PC-9 (cell line): ENCODE data around the gene COL25A1.
"Not testable (repeated sequence)": the region's sequence is repeated elsewhere in the genome, so short reads cannot be mapped to it uniquely, and the experiment has no call there.

Source experiments
- EZH2 ChIP-seq: fragments of 200-600 bp; sonication (generic); IDR thresholded peaks from 2 replicates; pipeline ENCODE4 v1.8.0; 2017; ENCODE audit warnings: antibody characterized with exemption, low read depth
- TF ChIP-seq, protein P1 (sequence below): fragments of 200-600 bp; sonication (generic); conservative IDR thresholded peaks from 2 replicates; pipeline ENCODE4 v1.6.1; 2017; ENCODE audit warnings: mixed run types, antibody characterized with exemption, mild to moderate bottlenecking, moderate library complexity

DNA sequence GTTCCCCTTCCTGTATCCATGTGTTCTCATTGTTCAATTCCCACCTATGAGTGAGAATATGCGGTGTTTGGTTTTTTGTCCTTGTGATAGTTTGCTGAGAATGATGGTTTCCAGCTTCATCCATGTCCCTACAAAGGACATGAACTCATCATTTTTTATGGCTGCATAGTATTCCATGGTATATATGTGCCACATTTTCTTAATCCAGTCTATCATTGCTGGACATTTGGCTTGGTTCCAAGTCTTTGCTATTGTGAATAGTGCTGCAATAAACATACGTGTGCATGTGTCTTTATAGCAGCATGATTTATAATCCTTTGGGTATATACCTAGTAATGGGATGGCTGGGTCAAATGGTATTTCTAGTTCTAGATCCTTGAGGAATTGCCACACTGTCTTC lies 194.2 kb downstream of the COL25A1 start:
- TF ChIP-seq, protein P1, sequence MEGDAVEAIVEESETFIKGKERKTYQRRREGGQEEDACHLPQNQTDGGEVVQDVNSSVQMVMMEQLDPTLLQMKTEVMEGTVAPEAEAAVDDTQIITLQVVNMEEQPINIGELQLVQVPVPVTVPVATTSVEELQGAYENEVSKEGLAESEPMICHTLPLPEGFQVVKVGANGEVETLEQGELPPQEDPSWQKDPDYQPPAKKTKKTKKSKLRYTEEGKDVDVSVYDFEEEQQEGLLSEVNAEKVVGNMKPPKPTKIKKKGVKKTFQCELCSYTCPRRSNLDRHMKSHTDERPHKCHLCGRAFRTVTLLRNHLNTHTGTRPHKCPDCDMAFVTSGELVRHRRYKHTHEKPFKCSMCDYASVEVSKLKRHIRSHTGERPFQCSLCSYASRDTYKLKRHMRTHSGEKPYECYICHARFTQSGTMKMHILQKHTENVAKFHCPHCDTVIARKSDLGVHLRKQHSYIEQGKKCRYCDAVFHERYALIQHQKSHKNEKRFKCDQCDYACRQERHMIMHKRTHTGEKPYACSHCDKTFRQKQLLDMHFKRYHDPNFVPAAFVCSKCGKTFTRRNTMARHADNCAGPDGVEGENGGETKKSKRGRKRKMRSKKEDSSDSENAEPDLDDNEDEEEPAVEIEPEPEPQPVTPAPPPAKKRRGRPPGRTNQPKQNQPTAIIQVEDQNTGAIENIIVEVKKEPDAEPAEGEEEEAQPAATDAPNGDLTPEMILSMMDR: not testable (repeated sequence)
- not testable (repeated sequence) for TF ChIP-seq EZH2
